RWPE1 (cell line): ENCODE results near the gene TTBK2.

ENCODE experiments used
- CTCF ChIA-PET: fragments of 350-600 bp; sonication (Branson Sonifier 250); formaldehyde crosslinking; extraction: SDS; loops from one replicate; lab custom pipeline; 2021; lab: Yijun Ruan, JAX
- POLR2A ChIA-PET: fragments of 400-600 bp; formaldehyde crosslinking; extraction: SDS; loops from one replicate; lab custom pipeline; 2020; ENCODE audit warnings: antibody characterized with exemption; ENCODE audit not compliant: low non-redundant PET; lab: Yijun Ruan, JAX
- DNase-seq: peaks from one replicate; pipeline ENCODE4 v3.0.0; 2012; ENCODE audit warnings: low spot score
- H3K27ac ChIP-seq: fragments of 450-650 bp; 2 replicates; pipeline ENCODE4 v1.5.1; 2017
- TF ChIP-seq, protein P1 (sequence below): fragments of 450-650 bp; conservative IDR thresholded peaks from 2 replicates; pipeline ENCODE4 v1.5.1; 2017; ENCODE audit warnings: low read depth, mild to moderate bottlenecking

TTBK2 gene

GRCh38 chr15:42786978-42787377 is 133.6 kb downstream of the TTBK2 start:
- DNase-seq = no peak
- POLR2A ChIA-PET = no interaction called here
- H3K27ac ChIP-seq = no peak overlapping the region
- TF ChIP-seq, protein P1, sequence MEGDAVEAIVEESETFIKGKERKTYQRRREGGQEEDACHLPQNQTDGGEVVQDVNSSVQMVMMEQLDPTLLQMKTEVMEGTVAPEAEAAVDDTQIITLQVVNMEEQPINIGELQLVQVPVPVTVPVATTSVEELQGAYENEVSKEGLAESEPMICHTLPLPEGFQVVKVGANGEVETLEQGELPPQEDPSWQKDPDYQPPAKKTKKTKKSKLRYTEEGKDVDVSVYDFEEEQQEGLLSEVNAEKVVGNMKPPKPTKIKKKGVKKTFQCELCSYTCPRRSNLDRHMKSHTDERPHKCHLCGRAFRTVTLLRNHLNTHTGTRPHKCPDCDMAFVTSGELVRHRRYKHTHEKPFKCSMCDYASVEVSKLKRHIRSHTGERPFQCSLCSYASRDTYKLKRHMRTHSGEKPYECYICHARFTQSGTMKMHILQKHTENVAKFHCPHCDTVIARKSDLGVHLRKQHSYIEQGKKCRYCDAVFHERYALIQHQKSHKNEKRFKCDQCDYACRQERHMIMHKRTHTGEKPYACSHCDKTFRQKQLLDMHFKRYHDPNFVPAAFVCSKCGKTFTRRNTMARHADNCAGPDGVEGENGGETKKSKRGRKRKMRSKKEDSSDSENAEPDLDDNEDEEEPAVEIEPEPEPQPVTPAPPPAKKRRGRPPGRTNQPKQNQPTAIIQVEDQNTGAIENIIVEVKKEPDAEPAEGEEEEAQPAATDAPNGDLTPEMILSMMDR = no peak
- CTCF ChIA-PET = no interaction called here

DNA sequence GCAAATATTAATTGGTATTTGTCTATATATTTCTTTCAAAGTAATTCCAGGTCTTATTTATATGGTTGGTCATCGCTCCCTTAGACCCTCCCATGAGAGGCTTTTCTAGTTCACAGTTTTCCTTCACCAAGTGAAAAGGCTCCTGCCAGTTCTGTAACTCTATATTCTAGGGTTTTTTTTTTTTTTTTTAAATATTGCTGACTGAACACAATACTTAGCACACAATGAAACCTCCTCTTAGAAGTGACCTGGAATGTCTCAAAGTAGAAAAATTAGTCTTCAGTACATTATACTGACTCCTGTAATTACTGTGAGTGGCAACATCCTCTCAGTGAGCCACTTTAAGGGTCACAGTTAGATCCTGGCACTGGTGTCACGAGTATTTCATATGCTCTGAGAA is 135.0 kb downstream of the TTBK2 start:
- H3K27ac ChIP-seq = no peak overlapping the region
- ChIA-PET CTCF (no interaction called here), POLR2A (no interaction called here)
- TF ChIP-seq, protein P1 = no peak
- DNase-seq = no peak

GRCh38 chr15:42784705-42785104 is 135.9 kb downstream of the TTBK2 start:
- no peak overlapping the region for H3K27ac ChIP-seq
- CTCF ChIA-PET = interaction anchor here (0.6 kb wide), 1 partner anchor 291 kb away, joined by 4 read pairs; no protein-coding TSS in a partner anchor
- TF ChIP-seq, protein P1 = no peak
- POLR2A ChIA-PET = no interaction called here
- no peak for DNase-seq

DNA sequence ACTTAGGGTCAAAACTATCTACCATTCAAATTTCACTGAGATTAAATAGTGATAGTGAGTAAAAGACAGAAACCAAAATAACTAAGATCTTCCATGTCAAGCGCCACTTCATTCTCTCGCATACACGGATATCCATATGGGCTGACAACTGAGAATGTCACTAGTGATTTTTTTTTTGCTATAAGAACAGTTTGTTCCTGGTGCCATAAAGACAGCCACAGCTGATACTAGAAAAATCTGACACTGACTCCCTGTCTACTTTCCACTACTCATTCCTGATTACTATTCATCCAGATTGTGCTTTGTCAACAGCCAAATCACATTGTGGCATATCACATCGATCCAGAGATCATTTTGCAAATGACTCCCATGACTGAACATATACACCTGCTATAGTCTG is 137.9 kb downstream of the TTBK2 start:
- CTCF ChIA-PET = no interaction called here
- H3K27ac ChIP-seq = no peak overlapping the region
- DNase-seq = no peak
- TF ChIP-seq, protein P1 = no peak
- POLR2A ChIA-PET = no interaction called here

DNA sequence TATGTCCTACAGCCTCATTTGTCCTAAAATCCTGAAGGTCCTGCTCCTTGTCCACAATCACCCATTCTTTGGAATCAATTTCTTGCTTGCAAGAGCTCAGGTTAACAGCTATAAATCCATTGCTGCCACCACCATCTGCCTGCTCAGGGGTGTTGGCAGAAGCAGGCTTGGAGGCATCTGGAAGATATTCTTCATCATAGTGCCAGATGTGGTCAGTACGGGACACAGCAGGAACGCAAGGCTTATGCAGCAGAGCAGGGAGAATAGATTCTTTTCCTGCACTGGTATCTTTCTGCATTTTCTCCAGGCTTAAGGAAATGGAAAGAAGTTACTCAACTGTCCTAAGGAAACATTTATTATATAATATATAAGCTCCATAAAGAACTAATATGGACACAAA is 145.2 kb downstream of the TTBK2 start:
- CTCF ChIA-PET = no interaction called here

DNA sequence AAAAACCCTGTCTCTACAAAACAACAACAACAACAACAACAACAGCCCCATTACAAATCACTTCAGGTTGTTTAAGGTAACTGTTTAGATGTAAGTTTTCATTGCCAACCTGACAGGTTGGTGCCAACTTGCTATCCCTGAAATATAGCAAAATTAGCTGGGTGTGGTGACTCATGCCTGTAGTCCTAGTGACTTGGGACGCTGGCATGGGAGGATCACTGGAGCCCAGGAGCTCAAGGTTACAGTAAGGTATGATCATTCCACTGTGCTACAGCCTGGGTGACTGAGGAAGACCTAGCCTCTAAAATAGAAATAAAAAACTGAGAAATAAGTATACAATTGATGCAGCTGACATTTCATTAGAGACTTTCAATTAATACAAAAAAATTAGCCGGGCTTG is 147.7 kb downstream of the TTBK2 start:
- TF ChIP-seq, protein P1 = no peak
- no peak for DNase-seq
- H3K27ac ChIP-seq = no peak overlapping the region
- ChIA-PET CTCF (interaction anchor here (0.6 kb wide), 1 partner anchor 177 kb away, joined by 5 read pairs; no protein-coding TSS in a partner anchor), POLR2A (no interaction called here)

More for the DNA sequence above, 145.2 kb downstream of the TTBK2 start:
- POLR2A ChIA-PET = no interaction called here
- DNase-seq = no peak
- no peak overlapping the region for H3K27ac ChIP-seq
- TF ChIP-seq, protein P1 = no peak
